Colonic mucosa (tissue), 4 donors: ENCODE measurements around the gene UNK. TPM values are rescaled to one million over a fixed set of nuclear protein-coding genes. Genes with fewer than 3 reads are reported as not detected.
A peak's percentile ranks its signal among the peaks of the same experiment; 100 is the strongest.
"Not testable (repeated sequence)": the region's sequence is repeated elsewhere in the genome, so short reads cannot be mapped to it uniquely, and the experiment has no call there.

ENCODE experiments used
- DNase-seq: peaks from one replicate; pipeline ENCODE4 v3.0.0-alpha.2; 2020
- H3K27ac ChIP-seq: fragments of 200-600 bp; one replicate; pipeline ENCODE4 v1.8.0; 2021
- H3K27me3 ChIP-seq: fragments of 200-600 bp; one replicate; pipeline ENCODE4 v1.8.0; 2021
- H3K36me3 ChIP-seq: fragments of 200-600 bp; one replicate; pipeline ENCODE4 v1.8.0; 2021
- H3K4me1 ChIP-seq: fragments of 200-600 bp; one replicate; pipeline ENCODE4 v1.8.0; 2021; ENCODE audit warnings: mild to moderate bottlenecking
- H3K4me3 ChIP-seq: fragments of 200-600 bp; one replicate; pipeline ENCODE4 v1.8.0; 2021
- H3K9ac ChIP-seq, 2 donors: one replicate each; pipeline ENCODE4 v1.7.0; 2013; ENCODE audit warnings: control low read depth in 2 of 2, low read depth in 2 of 2, low read length in 2 of 2
- H3K9me3 ChIP-seq: fragments of 200-600 bp; one replicate; pipeline ENCODE4 v1.8.0; 2021
- intact Hi-C: fragments of 100-400 bp; cut with DNase I; formaldehyde crosslinking; loops from one replicate; pipeline ENCODE4 v1.14.1; 2022
- total RNA-seq, 2 donors: library from RNA; stranded (reverse); fragmentation: NEBNext Ultra II Directional in 1 of 2; extraction: Animal tissue kit (Norgen Biotek cat#: 25700) in 1 of 2; gene quantifications; one replicate each; pipeline ENCODE4 v1.2.1, GENCODE V29; 2021
- TF ChIP-seq, protein P1 (sequence below): fragments of 200-600 bp; IDR thresholded peaks from one replicate; pipeline ENCODE4 v1.8.0; 2022; ENCODE audit warnings: antibody characterized with exemption, mild to moderate bottlenecking
- donor health status: healthy.
- donor health status: DM: no; HTN: no; CAD: no.
- donor health status: DM: no; HTN: no; CAD: no.

Gene UNK
- total RNA-seq, 2 donors from 2014 or later, result 18.4 to 26.0 TPM

DNA sequence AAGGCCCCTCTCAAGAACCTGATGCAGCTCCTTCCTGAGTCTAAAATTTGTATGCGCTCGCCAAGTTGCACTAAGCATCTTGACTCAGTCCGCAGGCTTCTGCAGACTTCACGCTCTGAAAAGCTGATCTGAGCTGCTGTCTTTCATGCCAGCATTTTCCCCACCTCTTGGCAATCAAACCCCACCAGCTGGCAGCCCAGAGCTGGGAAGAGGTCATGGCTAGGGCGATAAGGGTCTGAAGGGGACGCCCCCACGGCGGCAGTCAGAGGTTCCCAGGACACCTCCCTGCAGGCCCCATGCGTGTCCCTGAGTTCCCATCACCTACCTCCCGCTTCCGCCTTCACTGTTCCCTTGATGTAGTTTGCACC lies 64.7 kb downstream of the UNK start:
- intact Hi-C loops, result no loop called here
- peak overlapping the region in 1 of 2 donors; percentile 1 for H3K9ac ChIP-seq

DNA sequence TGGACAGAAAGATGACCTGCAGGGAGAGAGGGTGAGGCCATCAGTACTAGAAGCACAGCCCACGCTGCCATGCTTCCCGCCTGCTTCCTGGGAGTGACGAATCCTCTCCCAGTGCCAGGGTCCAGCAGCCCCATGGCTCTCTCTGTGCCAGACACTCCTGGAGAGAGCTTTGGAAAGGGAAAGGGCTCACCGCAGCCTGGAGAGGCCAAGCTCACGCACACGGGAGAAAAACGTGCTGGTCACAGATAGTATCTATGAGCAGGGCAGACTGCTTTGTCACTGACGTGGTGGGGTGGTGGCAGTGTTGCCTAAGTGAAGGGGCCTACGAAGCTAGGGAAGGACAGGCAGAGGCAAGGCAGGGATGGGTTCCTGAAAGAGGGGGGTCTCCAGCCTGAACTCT lies 65.1 kb downstream of the UNK start:
- no peak for DNase-seq
- H3K4me1 ChIP-seq, result peaks cover 35% of the 10 kb centered on the region
- H3K36me3 ChIP-seq, result peaks cover 32% of the 10 kb centered on the region
- H3K9ac ChIP-seq, result no peak overlapping the region
- TF ChIP-seq, protein P1, sequence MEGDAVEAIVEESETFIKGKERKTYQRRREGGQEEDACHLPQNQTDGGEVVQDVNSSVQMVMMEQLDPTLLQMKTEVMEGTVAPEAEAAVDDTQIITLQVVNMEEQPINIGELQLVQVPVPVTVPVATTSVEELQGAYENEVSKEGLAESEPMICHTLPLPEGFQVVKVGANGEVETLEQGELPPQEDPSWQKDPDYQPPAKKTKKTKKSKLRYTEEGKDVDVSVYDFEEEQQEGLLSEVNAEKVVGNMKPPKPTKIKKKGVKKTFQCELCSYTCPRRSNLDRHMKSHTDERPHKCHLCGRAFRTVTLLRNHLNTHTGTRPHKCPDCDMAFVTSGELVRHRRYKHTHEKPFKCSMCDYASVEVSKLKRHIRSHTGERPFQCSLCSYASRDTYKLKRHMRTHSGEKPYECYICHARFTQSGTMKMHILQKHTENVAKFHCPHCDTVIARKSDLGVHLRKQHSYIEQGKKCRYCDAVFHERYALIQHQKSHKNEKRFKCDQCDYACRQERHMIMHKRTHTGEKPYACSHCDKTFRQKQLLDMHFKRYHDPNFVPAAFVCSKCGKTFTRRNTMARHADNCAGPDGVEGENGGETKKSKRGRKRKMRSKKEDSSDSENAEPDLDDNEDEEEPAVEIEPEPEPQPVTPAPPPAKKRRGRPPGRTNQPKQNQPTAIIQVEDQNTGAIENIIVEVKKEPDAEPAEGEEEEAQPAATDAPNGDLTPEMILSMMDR, result no peak
- H3K27me3 ChIP-seq, result no peaks in the 10 kb centered on the region
- no peaks in the 10 kb centered on the region for H3K9me3 ChIP-seq
- H3K4me3 ChIP-seq, result no peak overlapping the region
- no peak overlapping the region for H3K27ac ChIP-seq
- intact Hi-C loops, result no loop called here

More for the DNA sequence above, 64.7 kb downstream of the UNK start:
- TF ChIP-seq, protein P1, result no peak
- no peaks in the 10 kb centered on the region for H3K27me3 ChIP-seq
- peaks cover 34% of the 10 kb centered on the region for H3K4me1 ChIP-seq
- DNase-seq, result no peak
- H3K9me3 ChIP-seq, result no peaks in the 10 kb centered on the region
- H3K27ac ChIP-seq, result no peak overlapping the region
- H3K36me3 ChIP-seq, result peaks cover 32% of the 10 kb centered on the region
- H3K4me3 ChIP-seq, result no peak overlapping the region

DNA sequence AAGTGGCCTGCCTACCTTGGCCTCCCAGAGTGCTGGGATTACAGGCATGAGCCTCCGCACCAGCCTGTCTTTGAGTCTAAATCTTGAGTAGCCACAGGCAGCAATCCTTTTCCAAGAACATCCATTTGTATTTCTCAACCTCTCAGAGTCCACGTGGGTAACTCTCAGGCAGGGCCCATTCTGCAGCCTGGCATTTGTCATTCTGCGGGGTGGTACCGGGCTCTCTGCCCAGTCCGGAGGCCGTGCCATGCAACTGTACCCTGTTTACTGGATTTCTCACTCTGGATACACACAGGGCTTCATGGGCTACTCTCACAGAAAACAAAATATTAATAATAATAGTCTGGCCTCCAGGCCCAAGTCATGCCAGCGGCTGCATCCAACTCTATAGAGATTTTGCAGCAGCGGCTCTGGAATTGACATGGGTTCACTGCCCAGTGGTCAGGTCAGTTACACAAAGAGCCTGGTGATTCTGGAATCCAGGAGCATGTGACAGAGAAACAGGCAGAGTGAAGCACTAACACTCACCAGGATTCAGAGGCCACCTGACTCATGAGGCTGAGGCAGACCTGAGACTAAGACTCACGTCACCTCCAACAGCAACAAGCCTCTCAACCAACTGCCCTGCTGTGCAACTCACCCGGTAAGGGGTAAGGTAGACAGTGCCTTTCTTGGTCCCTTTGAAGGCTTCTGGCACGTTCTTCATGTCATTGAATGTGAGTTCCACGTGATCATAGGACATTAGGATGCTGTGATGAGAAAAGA lies 66.5 kb downstream of the UNK start:
- peaks cover 23% of the 10 kb centered on the region for H3K4me1 ChIP-seq
- intact Hi-C loops, result no loop called here
- TF ChIP-seq, protein P1, result no peak
- no peak overlapping the region for H3K27ac ChIP-seq
- no peak overlapping the region for H3K9ac ChIP-seq
- H3K9me3 ChIP-seq, result no peaks in the 10 kb centered on the region
- H3K27me3 ChIP-seq, result no peaks in the 10 kb centered on the region
- no peak for DNase-seq
- peaks cover 32% of the 10 kb centered on the region for H3K36me3 ChIP-seq
- no peak overlapping the region for H3K4me3 ChIP-seq

DNA sequence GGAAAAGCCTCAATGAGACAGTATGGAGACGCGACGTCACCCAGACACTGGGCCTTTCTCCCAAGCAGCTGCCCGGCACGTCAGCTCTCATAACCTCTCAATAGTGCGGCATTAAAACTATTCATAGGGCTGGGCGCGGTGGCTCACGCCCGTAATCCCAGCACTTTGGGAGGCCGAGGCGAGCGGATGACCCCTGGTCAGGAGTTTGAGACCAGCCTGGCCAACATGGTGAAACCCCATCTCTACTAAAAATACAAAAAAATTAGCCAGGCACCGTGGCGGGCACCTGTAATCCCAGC lies 67.0 kb downstream of the UNK start:
- H3K4me1 ChIP-seq, result peaks cover 22% of the 10 kb centered on the region
- peaks cover 32% of the 10 kb centered on the region for H3K36me3 ChIP-seq
- H3K4me3 ChIP-seq, intact Hi-C loops, H3K9me3 ChIP-seq, H3K27me3 ChIP-seq, DNase-seq, H3K27ac ChIP-seq, H3K9ac ChIP-seq: not testable (repeated sequence)

DNA sequence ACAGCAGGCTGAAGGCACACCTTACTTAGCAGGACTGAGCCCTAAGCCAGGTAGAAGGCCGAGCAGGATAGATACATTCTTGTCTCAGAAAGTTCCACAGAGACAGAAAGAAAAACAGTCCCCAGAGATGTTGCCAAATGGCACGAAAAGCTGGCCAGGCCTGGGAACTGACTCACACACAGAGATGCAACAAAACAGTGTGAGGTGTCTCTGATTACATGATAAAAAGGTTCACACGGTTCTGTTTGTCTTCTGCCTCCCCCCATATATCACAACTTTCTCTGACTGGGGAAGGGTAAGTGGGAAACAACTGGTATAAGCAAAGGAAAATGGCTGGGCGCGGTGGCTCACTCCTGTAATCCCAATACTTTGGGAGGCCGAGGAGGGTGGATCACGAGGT lies 68.8 kb downstream of the UNK start:
- Histone ChIP-seq H3K27me3 (no peaks in the 10 kb centered on the region), H3K4me3 (no peak overlapping the region), H3K36me3 (peaks cover 23% of the 10 kb centered on the region), H3K9ac (no peak overlapping the region), H3K27ac (no peak overlapping the region), H3K9me3 (no peaks in the 10 kb centered on the region), H3K4me1 (peaks cover 16% of the 10 kb centered on the region)
- TF ChIP-seq, protein P1, result no peak
- intact Hi-C loops, result no loop called here
- no peak for DNase-seq

DNA sequence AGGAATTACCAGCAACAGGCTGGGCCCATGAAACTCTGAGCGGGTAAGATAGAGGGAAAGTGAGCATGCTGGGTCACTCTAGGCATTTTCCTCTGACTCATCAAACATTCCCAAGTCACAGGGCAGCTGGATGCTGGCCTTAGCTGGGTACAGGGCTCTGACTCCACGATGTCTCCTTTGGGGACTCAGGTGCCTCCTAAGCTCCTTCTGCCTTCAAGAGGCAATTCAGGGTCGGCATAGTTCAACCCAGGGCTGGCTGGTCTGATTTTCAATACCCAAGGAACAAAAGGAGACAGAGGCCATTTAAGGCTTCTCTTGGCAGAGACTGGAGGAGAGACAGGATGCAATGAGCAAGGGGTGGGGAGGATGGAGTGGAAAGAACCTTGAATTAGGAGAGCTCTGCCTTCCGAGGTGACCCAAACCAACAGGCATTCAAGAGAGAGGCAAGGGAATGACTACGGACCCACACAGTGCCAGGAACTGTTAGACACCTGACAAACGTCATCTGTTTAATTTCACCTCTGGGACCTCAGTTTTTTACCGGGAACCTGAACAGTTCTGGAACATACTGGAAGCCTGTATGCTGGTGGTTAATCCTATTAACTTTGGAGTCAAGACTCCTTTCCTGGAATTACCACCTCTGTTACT lies 69.6 kb downstream of the UNK start:
- H3K9me3 ChIP-seq, result no peaks in the 10 kb centered on the region
- peak overlapping the region; percentile 84 for H3K27ac ChIP-seq
- TF ChIP-seq, protein P1, result no peak
- H3K36me3 ChIP-seq, result peaks cover 18% of the 10 kb centered on the region
- H3K9ac ChIP-seq, result peak overlapping the region; percentile 50 to 97
- no peak for DNase-seq
- peaks cover 16% of the 10 kb centered on the region for H3K4me1 ChIP-seq
- intact Hi-C loops, result no loop called here
- H3K27me3 ChIP-seq, result no peaks in the 10 kb centered on the region
- H3K4me3 ChIP-seq, result peak overlapping the region; percentile 52
